Measurements from ENCODE around the gene PITX2.
A peak's percentile ranks its signal among the peaks of the same experiment; 100 is the strongest.
"Not testable (repeated sequence)": the region's sequence is repeated elsewhere in the genome, so short reads cannot be mapped to it uniquely, and the experiment has no call there.

Gene PITX2

DNA sequence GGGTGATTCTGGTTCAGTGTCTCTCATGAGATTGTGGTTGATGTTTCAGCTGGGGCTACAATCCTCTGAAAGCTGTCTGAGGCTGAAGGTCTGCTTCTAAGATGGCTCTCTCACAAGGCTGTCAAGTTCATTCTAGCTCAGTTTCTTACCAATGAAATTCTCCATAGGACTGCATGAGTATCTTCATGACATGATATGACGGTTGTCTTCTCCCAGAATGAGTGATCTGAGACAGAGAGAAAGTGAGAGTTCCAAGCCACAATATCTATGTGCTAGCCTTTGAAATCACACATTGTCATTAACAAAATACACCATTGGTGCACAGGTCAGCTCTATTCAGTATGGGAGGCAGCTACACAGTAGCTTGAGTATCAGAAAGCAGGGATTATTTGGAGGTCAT lies 27.3 kb downstream of the PITX2 start:
- TF ChIP-seq POLR2A (IDR thresholded peaks at IDR 0.05; ENCODE audit: low read depth, low read length), result no peak
- no peak for DNase-seq (ENCODE audit: insufficient read length, low spot score)
- no peak for FAIRE-seq

DNA sequence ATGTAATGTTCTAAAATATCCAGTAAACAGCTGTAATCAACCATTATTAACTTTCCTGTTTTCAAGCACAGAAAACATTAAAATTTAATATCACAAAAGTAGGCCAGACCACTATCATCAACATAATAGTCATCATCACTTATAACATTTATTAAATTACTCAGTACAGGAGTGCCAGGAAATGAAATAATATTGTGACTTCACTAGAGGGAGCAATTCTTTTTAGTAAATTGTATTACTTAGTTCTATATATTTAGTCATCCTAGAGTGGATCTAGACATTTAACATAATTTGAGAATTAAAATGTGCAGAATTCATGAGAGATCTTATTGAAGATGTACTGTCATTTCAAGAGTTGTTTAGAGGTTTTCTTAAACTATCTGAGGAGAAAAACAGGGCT lies 33.6 kb downstream of the PITX2 start:
- no peak for FAIRE-seq
- TF ChIP-seq POLR2A (IDR thresholded peaks at IDR 0.05; ENCODE audit: low read depth, low read length), result no peak
- no peak for DNase-seq (ENCODE audit: insufficient read length, low spot score)

DNA sequence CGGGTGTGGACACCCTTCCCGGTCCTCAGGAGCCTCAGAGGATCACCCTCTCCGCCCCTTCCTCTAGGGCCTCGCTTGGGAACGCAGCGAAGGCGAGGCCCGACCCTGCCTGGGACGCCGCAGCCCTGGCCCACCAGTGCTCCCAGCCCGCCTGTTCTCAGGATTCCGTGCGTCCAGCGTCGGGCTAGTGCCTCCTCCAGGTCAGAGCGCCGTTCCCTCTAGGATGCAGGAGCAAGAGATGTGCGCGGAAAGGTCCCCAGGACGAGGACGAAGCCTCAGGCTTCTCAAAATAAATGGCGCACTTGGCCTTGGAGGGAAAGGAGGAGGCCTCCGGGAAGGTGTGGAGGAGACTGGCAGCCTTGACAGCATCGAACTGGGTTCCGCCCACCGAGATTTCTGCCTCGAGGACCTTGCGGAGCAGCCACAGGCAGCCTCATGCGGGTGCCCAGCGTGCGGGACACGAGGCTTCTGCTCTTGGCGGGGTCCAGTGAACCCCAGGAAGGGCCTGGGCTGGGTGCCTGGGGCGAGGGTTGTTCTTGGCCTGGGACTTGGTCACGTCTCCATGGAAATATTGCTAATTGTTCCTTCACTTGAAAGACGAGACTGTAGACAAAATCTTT lies 35.1 kb downstream of the PITX2 start:
- DNase-seq (ENCODE audit: insufficient read length, low spot score) (no peak), FAIRE-seq (no peak)
- TF ChIP-seq POLR2A (IDR thresholded peaks at IDR 0.05; ENCODE audit: low read depth, low read length), result no peak

DNA sequence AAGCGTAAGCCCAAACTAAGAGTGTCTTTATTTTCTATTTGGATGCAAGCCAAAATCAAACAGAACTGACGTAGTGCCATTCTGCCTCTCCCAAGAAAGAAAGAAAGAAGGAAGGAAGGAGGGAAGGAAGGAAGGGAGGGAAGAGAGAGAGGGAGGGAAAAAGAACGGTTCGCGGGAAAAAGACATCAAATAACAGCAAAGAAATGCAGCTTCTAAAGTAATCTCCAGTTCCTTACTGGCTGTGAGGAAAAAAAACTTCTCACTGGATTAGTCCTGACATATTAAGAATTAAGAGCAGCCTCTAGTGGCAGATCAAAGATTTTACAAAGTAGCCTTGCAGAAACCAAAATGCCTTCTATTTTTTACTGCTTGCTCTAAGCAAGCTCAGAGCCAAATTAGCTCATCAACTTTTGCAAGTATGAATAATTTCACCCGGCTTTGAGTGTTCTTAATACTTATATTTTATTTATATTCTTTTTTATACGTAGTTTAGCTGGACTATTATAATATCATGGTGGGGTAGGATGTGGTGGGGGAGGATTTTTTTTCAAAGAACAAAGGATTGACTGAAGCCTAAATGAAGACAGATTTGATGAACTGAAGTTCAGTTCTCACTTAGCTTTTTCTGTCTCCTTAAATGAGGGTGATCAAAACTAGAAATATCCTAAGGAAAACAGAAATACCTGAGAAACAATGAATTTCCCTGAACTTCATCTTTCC lies 36.6 kb downstream of the PITX2 start:
- DNase-seq (ENCODE audit: insufficient read length, low spot score), result peak; percentile 24
- FAIRE-seq, result no peak
- TF ChIP-seq POLR2A (IDR thresholded peaks at IDR 0.05; ENCODE audit: low read depth, low read length), result no peak

DNA sequence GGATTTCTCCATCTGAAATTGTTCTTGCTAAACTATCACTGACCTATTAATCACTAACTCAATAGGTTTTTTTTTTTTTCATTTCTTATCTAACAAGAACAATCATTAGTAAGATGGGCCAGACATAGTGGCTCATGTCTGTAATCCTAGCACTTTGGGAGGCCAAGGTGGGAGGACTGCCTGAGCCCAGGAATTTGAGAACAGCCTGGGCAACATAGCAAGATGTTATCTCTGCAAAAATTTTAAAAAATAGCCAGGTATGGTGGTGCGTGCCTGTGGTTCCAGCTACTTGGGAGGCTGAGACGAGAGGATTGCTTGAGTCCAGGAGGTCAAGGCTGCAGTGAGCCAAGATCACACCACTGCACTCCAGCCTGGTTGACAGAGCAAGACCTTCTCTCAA lies 46.2 kb downstream of the PITX2 start:
- not testable (repeated sequence) for FAIRE-seq

More for the DNA sequence above, 46.2 kb downstream of the PITX2 start:
- not testable (repeated sequence) for DNase-seq (ENCODE audit: insufficient read length, low spot score)

All from H54 (cell line).